Upper lobe of left lung (tissue), 6 donors: ENCODE results near the gene OSBPL2. TPM values are rescaled to one million over a fixed set of nuclear protein-coding genes. Genes with fewer than 3 reads are reported as not detected.

Source experiments
- ATAC-seq, 2 donors: fragments of 200-7000 bp; cut with Tn5 transposase; one replicate each; pipeline ENCODE4 v1.9.1; 2022; ENCODE audit warnings: mild to moderate bottlenecking in 2 of 2, moderate library complexity in 2 of 2; ENCODE audit not compliant: low FRiP score in 2 of 2
- DNase-seq, 2 donors: peaks; one replicate each; pipeline ENCODE4 v3.0.0-alpha.2; 2019 to 2020
- H3K27ac ChIP-seq, 4 donors: fragments of 200-600 bp; sonication (generic); one replicate each; pipeline ENCODE4 v1.5.1; 2016 to 2019
- H3K27me3 ChIP-seq, 4 donors: fragments of 200-600 bp; sonication (generic); one replicate each; pipeline ENCODE4 v1.5.1; 2017 to 2019
- H3K36me3 ChIP-seq, 4 donors: fragments of 200-600 bp; sonication (generic); one replicate each; pipeline ENCODE4 v1.5.1; 2016 to 2019
- H3K4me1 ChIP-seq, 4 donors: fragments of 200-600 bp; sonication (generic); one replicate each; pipeline ENCODE4 v1.5.1; 2018 to 2019
- H3K4me3 ChIP-seq, 4 donors: fragments of 200-600 bp; sonication (generic); one replicate each; pipeline ENCODE4 v1.5.1; 2017 to 2019; ENCODE audit warnings: mild to moderate bottlenecking in 2 of 4, moderate library complexity in 1 of 4
- H3K9me3 ChIP-seq, 4 donors: fragments of 200-600 bp; sonication (generic); one replicate each; pipeline ENCODE4 v1.5.1; 2018 to 2019
- CTCF ChIP-seq, 6 experiments: fragments of 450-650 bp in 4 of 6; fragments of 200-600 bp in 2 of 6; sonication (generic) in 2 of 6; IDR thresholded peaks; one replicate each; pipeline ENCODE4 v1.5.1; 2016 to 2019; ENCODE audit warnings: antibody characterized with exemption in 6 of 6
- EP300 ChIP-seq, 4 donors: sonication (generic); formaldehyde crosslinking; IDR thresholded peaks; one replicate each; pipeline ENCODE4 v1.5.1; 2017; ENCODE audit warnings: antibody characterized with exemption in 4 of 4, control low read depth in 2 of 4
- POLR2A ChIP-seq, 4 donors: fragments of 450-650 bp; IDR thresholded peaks; one replicate each; pipeline ENCODE4 v1.5.1; 2016 to 2017; ENCODE audit warnings: antibody characterized with exemption in 4 of 4, mild to moderate bottlenecking in 2 of 4
- POLR2AphosphoS5 ChIP-seq, 2 donors: sonication (generic); formaldehyde crosslinking; IDR thresholded peaks; one replicate each; pipeline ENCODE4 v1.5.1; 2017; ENCODE audit warnings: antibody characterized with exemption in 2 of 2
- WGBS, 2 donors: methylation state at CpG; one replicate each; pipeline ENCODE4 v1.1.5; 2017 to 2018; 5-methylcytosine and 5-hydroxymethylcytosine counted together
- total RNA-seq, 6 donors: library from RNA; depleted of rRNA in 4 of 6; stranded (reverse); fragments of >200 nt in 4 of 6; gene quantifications; one replicate each; pipeline versions ENCODE4 v1.1.0 to v1.2.1, GENCODE V29; 2016 to 2021
- donor health status: DM: no; HTN: no; CAD: no; lungs with moderate emphysema.
- donor health status: DM: no; HTN: yes; CAD: no; lungs with severe emphysema.

OSBPL2 gene
- total RNA-seq, 6 donors from 2014 or later = 35.7 to 65.0 (median 48.0) TPM

GRCh38 chr20:62280303-62280702 lies 42.0 kb downstream of the OSBPL2 start:
- no peak for ATAC-seq
- DNase-seq = no peak
- H3K36me3 ChIP-seq = peaks cover 20 to 87% (median 60%) of the 10 kb centered on the region in 4 donors
- H3K27ac ChIP-seq = no peak overlapping the region
- no peaks in the 10 kb centered on the region for H3K27me3 ChIP-seq
- H3K9me3 ChIP-seq = no peaks in the 10 kb centered on the region
- no peak overlapping the region for H3K4me3 ChIP-seq
- TF ChIP-seq POLR2A (IDR thresholded peaks at IDR 0.05) (no peak), POLR2AphosphoS5 (IDR thresholded peaks at IDR 0.05) (no peak), CTCF (IDR thresholded peaks at IDR 0.05) (no peak), EP300 (IDR thresholded peaks at IDR 0.05) (no peak)
- WGBS, 2 donors = 73 to 85% methylated on average over 4 of the region's 4 CpGs
- peaks cover 0 to 8% (median 0%) of the 10 kb centered on the region in 4 donors for H3K4me1 ChIP-seq

- peak overlapping the region in 1 of 4 donors; percentile 24 for H3K27ac ChIP-seq
- peaks cover 0 to 8% (median 0%) of the 10 kb centered on the region in 4 donors for H3K4me1 ChIP-seq
- H3K36me3 ChIP-seq = peaks cover 29 to 88% (median 63%) of the 10 kb centered on the region in 4 donors
- no peak for TF ChIP-seq EP300 (IDR thresholded peaks at IDR 0.05)
- TF ChIP-seq POLR2A (IDR thresholded peaks at IDR 0.05) = no peak
- TF ChIP-seq POLR2AphosphoS5 (IDR thresholded peaks at IDR 0.05) = no peak
- no peak for TF ChIP-seq CTCF (IDR thresholded peaks at IDR 0.05)
- DNase-seq = no peak
- H3K9me3 ChIP-seq = no peaks in the 10 kb centered on the region
- ATAC-seq = peak in 1 of 2 donors; percentile 32
- WGBS, 2 donors = 87 to 89% methylated on average over 19 to 31 of the region's 31 CpGs
- H3K4me3 ChIP-seq = no peak overlapping the region
- H3K27me3 ChIP-seq = no peaks in the 10 kb centered on the region
These were observed 43.0 kb downstream of the OSBPL2 start for GRCh38 chr20:62281161-62281933.

- TF ChIP-seq EP300 (IDR thresholded peaks at IDR 0.05) (no peak), POLR2AphosphoS5 (IDR thresholded peaks at IDR 0.05) (no peak)
- WGBS, 2 donors = 89 to 95% methylated on average over 7 of the region's 7 CpGs
- no peak for ATAC-seq
These were observed 43.8 kb downstream of the OSBPL2 start for GRCh38 chr20:62282103-62282502.

GRCh38 chr20:62282877-62283503 lies 44.7 kb downstream of the OSBPL2 start:
- ATAC-seq = no peak
- H3K4me1 ChIP-seq = peaks cover 0 to 8% (median 0%) of the 10 kb centered on the region in 4 donors
- H3K4me3 ChIP-seq = no peak overlapping the region
- DNase-seq = no peak
- no peaks in the 10 kb centered on the region for H3K9me3 ChIP-seq
- no peaks in the 10 kb centered on the region for H3K27me3 ChIP-seq
- WGBS, 2 donors = 76 to 81% methylated on average over 8 to 16 of the region's 16 CpGs
- peaks cover 29 to 86% (median 71%) of the 10 kb centered on the region in 4 donors for H3K36me3 ChIP-seq
- no peak for TF ChIP-seq CTCF (IDR thresholded peaks at IDR 0.05)
- TF ChIP-seq POLR2AphosphoS5 (IDR thresholded peaks at IDR 0.05) = peak in 1 of 2 donors; percentile 25
- TF ChIP-seq EP300 (IDR thresholded peaks at IDR 0.05) = no peak
- peak overlapping the region in 2 of 4 donors; percentile 1 to 3 for H3K27ac ChIP-seq

More at GRCh38 chr20:62282103-62282502, 43.8 kb downstream of the OSBPL2 start:
- H3K4me1 ChIP-seq = peaks cover 0 to 8% (median 0%) of the 10 kb centered on the region in 4 donors
- peaks cover 29 to 87% (median 67%) of the 10 kb centered on the region in 4 donors for H3K36me3 ChIP-seq
- no peaks in the 10 kb centered on the region for H3K9me3 ChIP-seq
- no peak overlapping the region for H3K4me3 ChIP-seq
- peak overlapping the region in 2 of 4 donors; percentile 3 to 24 for H3K27ac ChIP-seq
- no peak for DNase-seq
- no peaks in the 10 kb centered on the region for H3K27me3 ChIP-seq

GRCh38 chr20:62284448-62284847 lies 46.1 kb downstream of the OSBPL2 start:
- no peak overlapping the region for H3K4me3 ChIP-seq
- no peak overlapping the region for H3K27ac ChIP-seq
- peaks cover 0 to 8% (median 0%) of the 10 kb centered on the region in 4 donors for H3K4me1 ChIP-seq
- H3K27me3 ChIP-seq = no peaks in the 10 kb centered on the region
- ATAC-seq (no peak), DNase-seq (no peak)
- no peak for TF ChIP-seq POLR2A (IDR thresholded peaks at IDR 0.05)
- TF ChIP-seq POLR2AphosphoS5 (IDR thresholded peaks at IDR 0.05) = no peak
- TF ChIP-seq EP300 (IDR thresholded peaks at IDR 0.05) = no peak
- no peak for TF ChIP-seq CTCF (IDR thresholded peaks at IDR 0.05)
- no peaks in the 10 kb centered on the region for H3K9me3 ChIP-seq
- H3K36me3 ChIP-seq = peaks cover 28 to 90% (median 72%) of the 10 kb centered on the region in 4 donors
- WGBS, 2 donors = 90 to 92% methylated on average over 6 of the region's 6 CpGs
